Left ventricle myocardium inferior (tissue), 1 donor: ENCODE measurements around the gene ZNF274. TPM values are rescaled to one million over a fixed set of nuclear protein-coding genes. Genes with fewer than 3 reads are reported as not detected.

ENCODE experiments used
- DNase-seq: peaks from one replicate; pipeline ENCODE4 v3.0.0-alpha.2; 2020
- H3K27ac ChIP-seq: fragments of 200-600 bp; replicated peaks from 2 replicates; pipeline ENCODE4 v1.8.0; 2021
- H3K27me3 ChIP-seq: fragments of 200-600 bp; 2 replicates; pipeline ENCODE4 v1.8.0; 2021; ENCODE audit warnings: low read depth
- H3K36me3 ChIP-seq: fragments of 200-600 bp; 2 replicates; pipeline ENCODE4 v1.8.0; 2021
- H3K4me1 ChIP-seq: fragments of 200-600 bp; 2 replicates; pipeline ENCODE4 v1.8.0; 2021
- H3K4me3 ChIP-seq: fragments of 200-600 bp; 2 replicates; pipeline ENCODE4 v1.8.0; 2021; ENCODE audit warnings: mild to moderate bottlenecking, moderate library complexity
- H3K9me3 ChIP-seq: fragments of 200-600 bp; replicated peaks from 2 replicates; pipeline ENCODE4 v1.8.0; 2021
- intact Hi-C: fragments of 100-400 bp; cut with micrococcal nuclease; formaldehyde crosslinking; loops from one replicate; pipeline ENCODE4 v1.11.0; 2022
- total RNA-seq: library from RNA; stranded (reverse); fragmentation: NEBNext Ultra II Directional; extraction: Animal tissue kit (Norgen Biotek cat#: 25700); gene quantifications from one replicate; pipeline ENCODE4 v1.2.1, GENCODE V29; 2021
- TF ChIP-seq, protein P1 (sequence below): fragments of 200-600 bp; IDR thresholded peaks from 2 replicates; pipeline ENCODE4 v1.8.0; 2021; ENCODE audit warnings: antibody characterized with exemption, mild to moderate bottlenecking, borderline replicate concordance
- donor health status: DM: no; HTN: yes; CAD: no; lungs with severe emphysema.

The ZNF274 gene
- total RNA-seq, 1 donor from 2014 or later = 19.3 TPM

- intact Hi-C loops = no loop called here
- H3K4me3 ChIP-seq = no peak overlapping the region
- H3K36me3 ChIP-seq = peaks cover 100% of the 10 kb centered on the region
These were observed 14.2 kb downstream of the ZNF274 start for GRCh38 chr19:58196901-58197616.

GRCh38 chr19:58203814-58204475, 21.1 kb downstream of the ZNF274 start:
- no peak for DNase-seq
- no peaks in the 10 kb centered on the region for H3K27me3 ChIP-seq
- peaks cover 100% of the 10 kb centered on the region for H3K36me3 ChIP-seq
- H3K4me3 ChIP-seq = no peak overlapping the region
- TF ChIP-seq, protein P1, sequence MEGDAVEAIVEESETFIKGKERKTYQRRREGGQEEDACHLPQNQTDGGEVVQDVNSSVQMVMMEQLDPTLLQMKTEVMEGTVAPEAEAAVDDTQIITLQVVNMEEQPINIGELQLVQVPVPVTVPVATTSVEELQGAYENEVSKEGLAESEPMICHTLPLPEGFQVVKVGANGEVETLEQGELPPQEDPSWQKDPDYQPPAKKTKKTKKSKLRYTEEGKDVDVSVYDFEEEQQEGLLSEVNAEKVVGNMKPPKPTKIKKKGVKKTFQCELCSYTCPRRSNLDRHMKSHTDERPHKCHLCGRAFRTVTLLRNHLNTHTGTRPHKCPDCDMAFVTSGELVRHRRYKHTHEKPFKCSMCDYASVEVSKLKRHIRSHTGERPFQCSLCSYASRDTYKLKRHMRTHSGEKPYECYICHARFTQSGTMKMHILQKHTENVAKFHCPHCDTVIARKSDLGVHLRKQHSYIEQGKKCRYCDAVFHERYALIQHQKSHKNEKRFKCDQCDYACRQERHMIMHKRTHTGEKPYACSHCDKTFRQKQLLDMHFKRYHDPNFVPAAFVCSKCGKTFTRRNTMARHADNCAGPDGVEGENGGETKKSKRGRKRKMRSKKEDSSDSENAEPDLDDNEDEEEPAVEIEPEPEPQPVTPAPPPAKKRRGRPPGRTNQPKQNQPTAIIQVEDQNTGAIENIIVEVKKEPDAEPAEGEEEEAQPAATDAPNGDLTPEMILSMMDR = no peak
- H3K27ac ChIP-seq = no peak overlapping the region
- H3K4me1 ChIP-seq = no peaks in the 10 kb centered on the region
- intact Hi-C loops = loop anchor here (10.0 kb wide), 1 partner anchor 51 kb away; no protein-coding TSS in a partner anchor
- H3K9me3 ChIP-seq = peaks cover 100% of the 10 kb centered on the region

More at GRCh38 chr19:58196901-58197616, 14.2 kb downstream of the ZNF274 start:
- Histone ChIP-seq H3K27ac (no peak overlapping the region), H3K9me3 (peaks cover 100% of the 10 kb centered on the region), H3K4me1 (no peaks in the 10 kb centered on the region), H3K27me3 (no peaks in the 10 kb centered on the region)
- no peak for DNase-seq
- TF ChIP-seq, protein P1 = no peak

DNA sequence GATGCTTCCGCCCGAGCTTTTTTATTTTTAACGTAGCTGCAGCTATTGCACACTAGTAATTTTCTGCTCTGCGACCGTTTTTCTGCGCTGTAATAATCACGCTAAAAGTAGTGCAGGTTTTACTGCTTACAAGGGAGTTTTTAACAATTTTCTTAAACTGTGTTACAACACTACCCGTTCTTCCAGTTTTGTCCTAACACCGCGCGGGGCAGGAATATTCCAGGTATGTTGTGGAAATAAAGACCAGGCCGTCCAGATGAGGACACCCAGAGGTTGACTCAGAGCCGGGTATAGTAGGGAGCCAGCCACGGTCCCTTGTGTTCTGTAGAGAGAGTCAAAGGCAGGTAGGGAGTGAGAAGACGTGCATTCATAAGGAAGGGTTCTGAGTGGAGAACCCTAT, 21.7 kb downstream of the ZNF274 start:
- intact Hi-C loops = loop anchor here (10.0 kb wide), 1 partner anchor 50 kb away; no protein-coding TSS in a partner anchor
- Histone ChIP-seq H3K36me3 (peaks cover 100% of the 10 kb centered on the region), H3K27me3 (no peaks in the 10 kb centered on the region), H3K4me3 (no peak overlapping the region), H3K4me1 (no peaks in the 10 kb centered on the region), H3K27ac (no peak overlapping the region), H3K9me3 (peaks cover 100% of the 10 kb centered on the region)
- TF ChIP-seq, protein P1 = no peak
- no peak for DNase-seq

- Histone ChIP-seq H3K4me1 (no peaks in the 10 kb centered on the region), H3K36me3 (peaks cover 100% of the 10 kb centered on the region), H3K4me3 (no peak overlapping the region), H3K9me3 (peaks cover 100% of the 10 kb centered on the region), H3K27ac (no peak overlapping the region), H3K27me3 (no peaks in the 10 kb centered on the region)
- DNase-seq = no peak
- intact Hi-C loops = loop anchor here (10.0 kb wide), 1 partner anchor 45 kb away; no protein-coding TSS in a partner anchor
- TF ChIP-seq, protein P1 = no peak
These were observed 26.7 kb downstream of the ZNF274 start for GRCh38 chr19:58209577-58209976.

- Histone ChIP-seq H3K36me3 (peaks cover 78% of the 10 kb centered on the region), H3K4me3 (no peak overlapping the region)
- intact Hi-C loops = no loop called here
These were observed 29.6 kb downstream of the ZNF274 start for GRCh38 chr19:58212336-58213074.

More at GRCh38 chr19:58212336-58213074, 29.6 kb downstream of the ZNF274 start:
- H3K9me3 ChIP-seq = peaks cover 100% of the 10 kb centered on the region
- DNase-seq = no peak
- TF ChIP-seq, protein P1 = no peak
- no peaks in the 10 kb centered on the region for H3K4me1 ChIP-seq
- H3K27ac ChIP-seq = no peak overlapping the region
- H3K27me3 ChIP-seq = no peaks in the 10 kb centered on the region
